Measurements from ENCODE around the gene SLC25A40.

- TF ChIP-seq CTCF (IDR thresholded peaks at IDR 0.05): no peak
- TF ChIP-seq POLR2A (IDR thresholded peaks at IDR 0.05): no peak
Measured at GRCh38 chr7:87919875-87920274, 43.7 kb upstream of the SLC25A40 start.
